ENCODE measurements around the gene MAP4K4. TPM values are rescaled to one million over a fixed set of nuclear protein-coding genes. Genes with fewer than 3 reads are reported as not detected.

Gene MAP4K4
- total and polyA plus RNA-seq, 2 of the 13 experiments (the other 11 are each of a cell fraction or from before 2014, with no cell fraction given), result 105 to 264 TPM

- TF ChIP-seq ARID5B (CRISPR knock-in tag; IDR thresholded peaks at IDR 0.05) (peak; percentile 87), ZNF792 (CRISPR knock-in tag; IDR thresholded peaks at IDR 0.05) (0 out of 2 replicates have a peak, but pooled peaks have one; percentile 1), ZNF20 (CRISPR knock-in tag; IDR thresholded peaks at IDR 0.05) (no peak), HNRNPH1 (optimal IDR thresholded peaks at IDR 0.05; ENCODE audit: low read depth, low read length) (no peak), MNT (IDR thresholded peaks at IDR 0.05) (0 out of 2 replicates have a peak, but pooled peaks have one; percentile 10), ZBTB34 (CRISPR knock-in tag; IDR thresholded peaks at IDR 0.05) (no peak; the same call in 1 of the 2 replicates), PCBP1 (IDR thresholded peaks at IDR 0.05; ENCODE audit: borderline replicate concordance, low read depth, low read length) (no peak), SP1 (IDR thresholded peaks at IDR 0.05) (no peak), SP1 (CRISPR knock-in tag; IDR thresholded peaks at IDR 0.05) (no peak; the same call in 1 of the 2 replicates), ONECUT2 (CRISPR knock-in tag; IDR thresholded peaks at IDR 0.05) (no peak), KMT2A (CRISPR knock-in tag; IDR thresholded peaks at IDR 0.05) (peak; percentile 72), ZNF749 (CRISPR knock-in tag; IDR thresholded peaks at IDR 0.05; ENCODE audit: borderline replicate concordance) (no peak), TBX3 (IDR thresholded peaks at IDR 0.05; ENCODE audit: borderline replicate concordance) (peak; percentile 38; the same call in 1 of the 2 replicates), NFKB2 (CRISPR knock-in tag; IDR thresholded peaks at IDR 0.05; ENCODE audit: borderline replicate concordance) (peak; percentile 74; the same call in 1 of the 2 replicates), PRMT3 (CRISPR knock-in tag; IDR thresholded peaks at IDR 0.05; ENCODE audit: borderline replicate concordance, low read depth) (no peak), ZBTB44 (CRISPR knock-in tag; IDR thresholded peaks at IDR 0.05) (no peak), SRY (CRISPR knock-in tag; IDR thresholded peaks at IDR 0.05) (0 out of 2 replicates have a peak, but pooled peaks have one; percentile 84), NFYB (CRISPR knock-in tag; IDR thresholded peaks at IDR 0.05) (0 out of 2 replicates have a peak, but pooled peaks have one; percentile 9), ZNF343 (CRISPR knock-in tag; IDR thresholded peaks at IDR 0.05) (no peak), GRHL1 (CRISPR knock-in tag; conservative IDR thresholded peaks at IDR 0.05) (no peak)
Observed at GRCh38 chr2:101733257-101733993, 35.9 kb downstream of the MAP4K4 start (continued).
